A673 (cell line): ENCODE measurements around the gene USH1G. TPM values are rescaled to one million over a fixed set of nuclear protein-coding genes. Genes with fewer than 3 reads are reported as not detected.

Experiments used
- BruUV-seq: library from RNA; stranded (reverse); fragments of 400-500 nt; replicated peaks from 2 replicates; lab custom pipeline; 2021; lab: Mats Ljungman, UMichigan
- CTCF ChIA-PET: fragments of 300-600 bp; sonication (Branson Sonifier 250); formaldehyde crosslinking; loops from one replicate; lab custom pipeline; 2022; ENCODE audit warnings: antibody characterized with exemption; lab: Charles Lee
- POLR2A ChIA-PET: fragments of 300-600 bp; sonication (Branson Sonifier 250); formaldehyde crosslinking; loops from one replicate; lab custom pipeline; 2022; ENCODE audit warnings: antibody characterized with exemption; ENCODE audit not compliant: low non-redundant PET; lab: Charles Lee
- DNase-seq: peaks from one replicate; pipeline ENCODE4 v3.0.0-alpha.2; 2015; ENCODE audit warnings: low spot score
- H3K27ac ChIP-seq: fragments of 200-600 bp; sonication (generic); 2 replicates; pipeline ENCODE4 v1.5.1; 2016; ENCODE audit warnings: mixed run types, low read depth, mild to moderate bottlenecking, mixed read lengths, antibody characterized with exemption, low read length; ENCODE audit not compliant: poor library complexity, severe bottlenecking
- H3K27me3 ChIP-seq: fragments of 200-600 bp; sonication (generic); replicated peaks from 2 replicates; pipeline ENCODE4 v1.6.1; 2017; ENCODE audit warnings: mixed run types, low read depth, mild to moderate bottlenecking, mixed read lengths, antibody characterized with exemption, low read length; ENCODE audit not compliant: insufficient read depth, poor library complexity
- H3K36me3 ChIP-seq: fragments of 200-600 bp; sonication (generic); 2 replicates; pipeline ENCODE4 v1.6.1; 2016; ENCODE audit warnings: mixed run types, mild to moderate bottlenecking, mixed read lengths, antibody characterized with exemption, low read length; ENCODE audit not compliant: insufficient read depth, poor library complexity, severe bottlenecking
- H3K4me1 ChIP-seq: fragments of 200-600 bp; sonication (generic); 2 replicates; pipeline ENCODE4 v1.6.1; 2017; ENCODE audit warnings: mixed run types, mild to moderate bottlenecking, mixed read lengths, antibody characterized with exemption, low read length; ENCODE audit not compliant: insufficient read depth, poor library complexity, severe bottlenecking
- H3K4me3 ChIP-seq: fragments of 200-600 bp; sonication (generic); 2 replicates; pipeline ENCODE4 v1.5.1; 2016; ENCODE audit warnings: low read depth, mixed run types, mild to moderate bottlenecking, mixed read lengths, low read length; ENCODE audit not compliant: poor library complexity, severe bottlenecking
- H3K9me3 ChIP-seq: fragments of 200-600 bp; sonication (generic); 2 replicates; pipeline ENCODE4 v1.6.1; 2016; ENCODE audit warnings: mixed run types, low read depth, mild to moderate bottlenecking, mixed read lengths, antibody characterized with exemption, low read length; ENCODE audit not compliant: poor library complexity, severe bottlenecking
- CTCF ChIP-seq: fragments of 300-800, 200-600 bp; sonication (generic); conservative IDR thresholded peaks from 2 replicates; pipeline ENCODE4 v1.5.1; 2017; ENCODE audit warnings: low read depth, mild to moderate bottlenecking, antibody characterized with exemption, low read length, moderate library complexity, mixed read lengths
- EZH2 ChIP-seq: fragments of 200-600 bp; sonication (generic); IDR thresholded peaks from 2 replicates; pipeline ENCODE4 v1.6.1; 2017; ENCODE audit warnings: borderline replicate concordance, low read depth, mild to moderate bottlenecking, mixed read lengths, antibody characterized with exemption, low read length; ENCODE audit not compliant: poor library complexity, severe bottlenecking
- intact Hi-C: fragments of 100-400 bp; cut with micrococcal nuclease; formaldehyde crosslinking; loops from one replicate; pipeline ENCODE4 v1.10.0; 2022; ENCODE audit not compliant: unreplicated experiment
- total RNA-seq: library from RNA; stranded (reverse); gene quantifications from 2 replicates; pipeline ENCODE4 v1.2.3, GENCODE V29; 2021

Gene USH1G
- total RNA-seq, 1 experiment from 2014 or later, result not detected

- H3K4me3 ChIP-seq, result no peak overlapping the region
- TF ChIP-seq EZH2, result no peak
- TF ChIP-seq CTCF, result no peak
- CTCF ChIA-PET, result no interaction called here
- no TSS peak for BruUV-seq
- no peak for DNase-seq
- H3K36me3 ChIP-seq, result no peaks in the 10 kb centered on the region
- H3K27me3 ChIP-seq, result no peaks in the 10 kb centered on the region
- H3K4me1 ChIP-seq, result no peaks in the 10 kb centered on the region
- POLR2A ChIA-PET, result no interaction called here
- H3K27ac ChIP-seq, result no peak overlapping the region
- intact Hi-C loops, result no loop called here
- H3K9me3 ChIP-seq, result no peaks in the 10 kb centered on the region
Observed at GRCh38 chr17:74881073-74881472, 42.0 kb downstream of the USH1G start.

GRCh38 chr17:74879308-74879707 is 43.7 kb downstream of the USH1G start:
- ChIA-PET POLR2A (no interaction called here), CTCF (no interaction called here)
- intact Hi-C loops, result no loop called here
- Histone ChIP-seq H3K4me1 (no peaks in the 10 kb centered on the region), H3K9me3 (no peaks in the 10 kb centered on the region), H3K27me3 (no peaks in the 10 kb centered on the region), H3K27ac (no peak overlapping the region), H3K36me3 (no peaks in the 10 kb centered on the region), H3K4me3 (no peak overlapping the region)
- TF ChIP-seq CTCF, result no peak
- no peak for TF ChIP-seq EZH2
- no TSS peak for BruUV-seq
- DNase-seq, result no peak

- no peak for DNase-seq
- Histone ChIP-seq H3K27ac (no peak overlapping the region), H3K36me3 (no peaks in the 10 kb centered on the region), H3K4me1 (peaks cover 5% of the 10 kb centered on the region), H3K27me3 (no peaks in the 10 kb centered on the region), H3K9me3 (no peaks in the 10 kb centered on the region), H3K4me3 (no peak overlapping the region)
- CTCF ChIA-PET, result no interaction called here
- no TSS peak for BruUV-seq
- POLR2A ChIA-PET, result no interaction called here
- no peak for TF ChIP-seq EZH2
- TF ChIP-seq CTCF, result no peak
- intact Hi-C loops, result no loop called here
Observed at GRCh38 chr17:74878658-74879057, 44.4 kb downstream of the USH1G start.
